Left renal cortex interstitium (tissue), 4 donors: Measurements from ENCODE around the gene ARHGAP4. TPM values are rescaled to one million over a fixed set of nuclear protein-coding genes. Genes with fewer than 3 reads are reported as not detected.

Experiments used
- DNase-seq, 4 donors: peaks; one replicate each; pipeline ENCODE4 v3.0.0-alpha.2; 2013; ENCODE audit warnings: low read depth in 4 of 4, low spot score in 2 of 4, missing footprints in 1 of 4
- polyA plus RNA-seq, 4 donors: library from polyadenylated mRNA; unstranded; fragments of 120-200 nt; gene quantifications; one replicate each; pipeline ENCODE4 v1.2.1, GENCODE V29; 2013; ENCODE audit not compliant: insufficient read length in 4 of 4

Gene ARHGAP4
- polyA plus RNA-seq, 4 donors, result 19.0 to 48.5 (median 36.0) TPM

GRCh38 chrX:153947009-153947769, 21.1 kb upstream of the ARHGAP4 start:
- no peak for DNase-seq

GRCh38 chrX:153945956-153946943, 20.2 kb upstream of the ARHGAP4 start:
- no peak for DNase-seq

- DNase-seq, result no peak
These were observed 18.7 kb upstream of the ARHGAP4 start for GRCh38 chrX:153944800-153945150.

GRCh38 chrX:153944140-153944799, 18.2 kb upstream of the ARHGAP4 start, which contains the start of gene RENBP:
Gene RENBP, minus strand, starts transcription at chrX:153944643. Its CDS starts 33 bp downstream, at chrX:153944610.
- DNase-seq, result no peak

- DNase-seq, result no peak
These were observed 15.5 kb upstream of the ARHGAP4 start for GRCh38 chrX:153941336-153942252.

- DNase-seq, result no peak
These were observed 13.5 kb upstream of the ARHGAP4 start for GRCh38 chrX:153939573-153939972.

- DNase-seq, result no peak
These were observed 12.2 kb upstream of the ARHGAP4 start for GRCh38 chrX:153938226-153938786.

- DNase-seq, result no peak
These were observed 11.0 kb upstream of the ARHGAP4 start for GRCh38 chrX:153937056-153937455.

- DNase-seq, result no peak
These were observed 9.3 kb upstream of the ARHGAP4 start for GRCh38 chrX:153935326-153935851.

GRCh38 chrX:153934762-153935325, 8.8 kb upstream of the ARHGAP4 start, which contains the start of gene NAA10:
Gene NAA10, minus strand, starts transcription at chrX:153935037. Its CDS starts 133 bp downstream, at chrX:153934904.
- DNase-seq, result peak in 1 of 4 donors; percentile 55

GRCh38 chrX:153934148-153934761, 8.2 kb upstream of the ARHGAP4 start:
- DNase-seq, result no peak

GRCh38 chrX:153933748-153934147, 7.7 kb upstream of the ARHGAP4 start:
- no peak for DNase-seq

- no peak for DNase-seq
These were observed 6.3 kb upstream of the ARHGAP4 start for GRCh38 chrX:153932220-153932915.

GRCh38 chrX:153931748-153932147, 5.7 kb upstream of the ARHGAP4 start:
- DNase-seq, result no peak

- no peak for DNase-seq
These were observed 5.1 kb upstream of the ARHGAP4 start for GRCh38 chrX:153931151-153931550.

GRCh38 chrX:153930011-153930910, 4.2 kb upstream of the ARHGAP4 start:
- no peak for DNase-seq

- DNase-seq, result no peak
These were observed 3.5 kb upstream of the ARHGAP4 start for GRCh38 chrX:153929576-153929975.
